Tibial nerve (tissue), 4 donors: Measurements from ENCODE around the gene ARSG. TPM values are rescaled to one million over a fixed set of nuclear protein-coding genes. Genes with fewer than 3 reads are reported as not detected.
A peak's percentile ranks its signal among the peaks of the same experiment; 100 is the strongest.
"Not testable (repeated sequence)": the region's sequence is repeated elsewhere in the genome, so short reads cannot be mapped to it uniquely, and the experiment has no call there.

Experiments
- DNase-seq, 2 donors: peaks; one replicate each; pipeline ENCODE4 v3.0.0-alpha.2; 2019; ENCODE audit warnings: low spot score in 2 of 2
- H3K27ac ChIP-seq, 4 donors: fragments of 200-600 bp; sonication (generic) in 3 of 4; one replicate each; pipeline ENCODE4 v1.5.1; 2017 to 2019; ENCODE audit warnings: mild to moderate bottlenecking in 1 of 4
- H3K27me3 ChIP-seq, 2 donors: fragments of 200-600 bp; sonication (generic) in 1 of 2; one replicate each; pipeline versions ENCODE4 v1.5.1 to v1.6.0; 2017 to 2019
- H3K36me3 ChIP-seq, 3 donors: fragments of 200-600 bp; sonication (generic); one replicate each; pipeline ENCODE4 v1.5.1; 2018 to 2019
- H3K4me1 ChIP-seq, 4 donors: fragments of 200-600 bp; sonication (generic) in 3 of 4; one replicate each; pipeline ENCODE4 v1.5.1; 2017 to 2019
- H3K4me3 ChIP-seq, 4 donors: fragments of 200-600 bp; sonication (generic) in 3 of 4; one replicate each; pipeline ENCODE4 v1.5.1; 2017 to 2019; ENCODE audit warnings: mild to moderate bottlenecking in 1 of 4, moderate library complexity in 1 of 4
- H3K9me3 ChIP-seq, 4 donors: fragments of 200-600 bp; sonication (generic) in 3 of 4; one replicate each; pipeline ENCODE4 v1.5.1; 2017 to 2019
- EP300 ChIP-seq, 2 donors: sonication (generic); formaldehyde crosslinking; IDR thresholded peaks; one replicate each; pipeline ENCODE4 v1.6.1; 2017; ENCODE audit warnings: antibody characterized with exemption in 2 of 2, mild to moderate bottlenecking in 1 of 2
- POLR2A ChIP-seq, 2 donors: fragments of 450-650 bp; IDR thresholded peaks; one replicate each; pipeline ENCODE4 v1.6.1; 2017; ENCODE audit warnings: antibody characterized with exemption in 2 of 2, mild to moderate bottlenecking in 2 of 2, moderate library complexity in 2 of 2
- WGBS, 2 donors: methylation state at CpG; one replicate each; pipeline ENCODE4 v1.1.5; 2018; 5-methylcytosine and 5-hydroxymethylcytosine counted together
- total RNA-seq, 4 donors: library from RNA; depleted of rRNA; stranded (reverse); fragments of >200 nt; gene quantifications; one replicate each; pipeline ENCODE4 v1.1.0, GENCODE V29; 2016
- TF ChIP-seq, protein P1 (sequence below), 5 experiments: fragments of 200-600 bp in 3 of 5; fragments of 450-650 bp in 2 of 5; sonication (generic) in 3 of 5; IDR thresholded peaks; one replicate each; pipeline ENCODE4 v1.5.1; 2016 to 2019; ENCODE audit warnings: antibody characterized with exemption in 5 of 5, mild to moderate bottlenecking in 3 of 5, moderate library complexity in 2 of 5

ARSG gene
- total RNA-seq, 4 donors from 2014 or later: 2.1 to 11.4 (median 4.1) TPM

DNA sequence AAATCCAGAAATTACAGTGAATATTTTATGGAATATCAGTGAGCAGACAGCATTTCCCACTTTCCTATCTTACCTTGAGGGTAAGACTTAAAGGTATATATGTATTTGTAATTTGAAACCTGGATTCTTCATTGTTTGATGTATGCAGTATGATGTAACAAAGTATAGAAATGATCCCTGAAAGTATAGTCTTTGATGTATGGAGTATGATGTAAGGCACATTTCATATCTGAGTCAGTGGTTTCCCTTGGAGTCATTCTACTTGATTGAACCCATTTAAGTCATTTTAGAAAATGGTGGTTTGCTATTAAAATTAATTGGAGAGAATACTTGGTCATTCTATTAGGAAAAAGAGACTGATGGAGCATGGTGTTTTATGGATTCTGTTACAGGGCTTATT lies 33.4 kb upstream of the ARSG start:
- no peaks in the 10 kb centered on the region for H3K27me3 ChIP-seq
- H3K4me1 ChIP-seq: peaks cover 0 to 16% (median 2%) of the 10 kb centered on the region in 4 donors
- DNase-seq: no peak
- no peak for TF ChIP-seq EP300 (IDR thresholded peaks at IDR 0.05)
- TF ChIP-seq, protein P1, sequence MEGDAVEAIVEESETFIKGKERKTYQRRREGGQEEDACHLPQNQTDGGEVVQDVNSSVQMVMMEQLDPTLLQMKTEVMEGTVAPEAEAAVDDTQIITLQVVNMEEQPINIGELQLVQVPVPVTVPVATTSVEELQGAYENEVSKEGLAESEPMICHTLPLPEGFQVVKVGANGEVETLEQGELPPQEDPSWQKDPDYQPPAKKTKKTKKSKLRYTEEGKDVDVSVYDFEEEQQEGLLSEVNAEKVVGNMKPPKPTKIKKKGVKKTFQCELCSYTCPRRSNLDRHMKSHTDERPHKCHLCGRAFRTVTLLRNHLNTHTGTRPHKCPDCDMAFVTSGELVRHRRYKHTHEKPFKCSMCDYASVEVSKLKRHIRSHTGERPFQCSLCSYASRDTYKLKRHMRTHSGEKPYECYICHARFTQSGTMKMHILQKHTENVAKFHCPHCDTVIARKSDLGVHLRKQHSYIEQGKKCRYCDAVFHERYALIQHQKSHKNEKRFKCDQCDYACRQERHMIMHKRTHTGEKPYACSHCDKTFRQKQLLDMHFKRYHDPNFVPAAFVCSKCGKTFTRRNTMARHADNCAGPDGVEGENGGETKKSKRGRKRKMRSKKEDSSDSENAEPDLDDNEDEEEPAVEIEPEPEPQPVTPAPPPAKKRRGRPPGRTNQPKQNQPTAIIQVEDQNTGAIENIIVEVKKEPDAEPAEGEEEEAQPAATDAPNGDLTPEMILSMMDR (IDR thresholded peaks at IDR 0.05): no peak
- no peak for TF ChIP-seq POLR2A (IDR thresholded peaks at IDR 0.05)
- H3K36me3 ChIP-seq: peaks cover 0 to 44% (median 0%) of the 10 kb centered on the region in 3 donors
- H3K9me3 ChIP-seq: no peaks in the 10 kb centered on the region
- no peak overlapping the region for H3K27ac ChIP-seq
- no peak overlapping the region for H3K4me3 ChIP-seq

GRCh38 chr17:68258890-68259647 lies 32.2 kb upstream of the ARSG start:
- peak in 1 of 2 donors; percentile 58 for TF ChIP-seq EP300 (IDR thresholded peaks at IDR 0.05)
- not testable (repeated sequence) for DNase-seq, H3K27me3 ChIP-seq, H3K9me3 ChIP-seq
- Histone ChIP-seq H3K36me3 (peaks cover 0 to 33% (median 0%) of the 10 kb centered on the region in 3 donors), H3K4me3 (peak overlapping the region in 2 of 4 donors; percentile 9 to 40), H3K27ac (peak overlapping the region in 3 of 4 donors; percentile 38 to 73 (median 70)), H3K4me1 (peaks cover 0 to 16% (median 2%) of the 10 kb centered on the region in 4 donors)
- WGBS, 2 donors: 22 to 26% methylated on average over 15 to 22 of the region's 44 CpGs

- not testable (repeated sequence) for H3K9me3 ChIP-seq, H3K27me3 ChIP-seq, DNase-seq
- peak overlapping the region in 1 of 4 donors; percentile 73 for H3K27ac ChIP-seq
- peak overlapping the region in 1 of 4 donors; percentile 40 for H3K4me3 ChIP-seq
- peaks cover 0 to 28% (median 0%) of the 10 kb centered on the region in 3 donors for H3K36me3 ChIP-seq
- peaks cover 0 to 16% (median 2%) of the 10 kb centered on the region in 4 donors for H3K4me1 ChIP-seq
- 52 to 71% methylated on average over 3 of the region's 3 CpGs for WGBS, 2 donors
Observed at GRCh38 chr17:68259648-68259951, 31.7 kb upstream of the ARSG start.

DNA sequence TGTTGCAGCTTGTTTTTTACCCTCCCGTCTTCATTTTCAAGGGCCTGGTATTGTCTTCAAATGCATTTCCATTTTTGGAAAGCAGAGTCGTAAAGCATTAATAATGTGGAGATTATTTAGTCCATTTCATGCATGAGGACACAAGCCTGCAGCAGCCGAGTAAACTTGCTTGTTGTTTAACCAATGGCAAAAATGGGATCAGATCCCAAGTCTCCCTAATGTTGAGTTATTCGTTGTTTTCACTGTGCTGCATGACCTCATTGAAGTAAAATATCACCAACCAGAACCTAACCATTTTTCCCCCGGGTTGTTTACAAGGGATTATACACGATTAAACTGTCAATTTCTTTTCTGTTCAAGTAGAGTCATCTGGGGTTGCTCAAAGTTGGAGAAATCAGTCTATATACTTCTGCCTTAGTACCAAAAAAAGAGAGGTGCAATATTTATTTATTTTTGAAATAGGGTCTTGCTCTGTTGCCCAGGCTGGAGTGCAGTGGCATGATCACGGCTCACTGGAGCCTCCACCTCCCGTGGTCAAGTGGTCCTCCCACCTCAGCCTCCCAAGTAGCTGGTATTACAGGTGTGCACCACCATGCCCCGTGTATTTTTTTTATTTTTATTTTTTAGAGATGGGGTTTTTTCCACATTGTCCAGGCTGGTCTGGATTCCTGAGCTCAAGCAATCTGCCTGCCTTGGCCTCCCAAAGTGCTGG lies 31.1 kb upstream of the ARSG start:
- H3K36me3 ChIP-seq: peaks cover 0 to 21% (median 0%) of the 10 kb centered on the region in 3 donors
- WGBS, 2 donors: 69% methylated on average over 9 of the region's 9 CpGs
- no peaks in the 10 kb centered on the region for H3K27me3 ChIP-seq
- H3K4me1 ChIP-seq: peaks cover 0 to 16% (median 2%) of the 10 kb centered on the region in 4 donors
- no peak overlapping the region for H3K4me3 ChIP-seq
- no peak for DNase-seq
- H3K9me3 ChIP-seq: no peaks in the 10 kb centered on the region
- no peak for TF ChIP-seq POLR2A (IDR thresholded peaks at IDR 0.05)
- TF ChIP-seq, protein P1 (IDR thresholded peaks at IDR 0.05): no peak
- H3K27ac ChIP-seq: peak overlapping the region in 2 of 4 donors; percentile 66 to 68

DNA sequence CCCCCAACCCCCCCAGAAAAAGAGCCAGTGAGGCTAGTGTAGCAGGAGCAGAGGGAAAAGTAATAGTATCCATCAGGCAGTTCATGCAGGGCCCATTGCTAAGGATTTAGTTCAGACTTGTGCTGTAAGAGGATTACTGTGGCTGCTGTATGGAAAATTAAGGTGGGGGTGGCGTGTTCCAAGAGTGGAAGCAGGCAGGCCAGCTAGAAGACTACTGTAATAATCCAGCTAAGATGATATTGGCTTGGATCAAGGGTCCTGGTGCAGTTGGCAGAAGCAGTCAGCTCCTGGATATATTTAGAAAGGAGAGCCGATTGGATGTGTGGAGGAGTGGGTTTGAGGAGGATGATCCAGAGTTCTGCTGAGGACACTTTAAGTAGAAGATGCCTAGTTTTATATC lies 28.8 kb upstream of the ARSG start:
- not testable (repeated sequence) for H3K27me3 ChIP-seq, H3K36me3 ChIP-seq, H3K27ac ChIP-seq, H3K4me3 ChIP-seq, H3K9me3 ChIP-seq, DNase-seq
- H3K4me1 ChIP-seq: peaks cover 0 to 16% (median 2%) of the 10 kb centered on the region in 4 donors
- WGBS, 2 donors: 51 to 58% methylated on average over 2 of the region's 2 CpGs

DNA sequence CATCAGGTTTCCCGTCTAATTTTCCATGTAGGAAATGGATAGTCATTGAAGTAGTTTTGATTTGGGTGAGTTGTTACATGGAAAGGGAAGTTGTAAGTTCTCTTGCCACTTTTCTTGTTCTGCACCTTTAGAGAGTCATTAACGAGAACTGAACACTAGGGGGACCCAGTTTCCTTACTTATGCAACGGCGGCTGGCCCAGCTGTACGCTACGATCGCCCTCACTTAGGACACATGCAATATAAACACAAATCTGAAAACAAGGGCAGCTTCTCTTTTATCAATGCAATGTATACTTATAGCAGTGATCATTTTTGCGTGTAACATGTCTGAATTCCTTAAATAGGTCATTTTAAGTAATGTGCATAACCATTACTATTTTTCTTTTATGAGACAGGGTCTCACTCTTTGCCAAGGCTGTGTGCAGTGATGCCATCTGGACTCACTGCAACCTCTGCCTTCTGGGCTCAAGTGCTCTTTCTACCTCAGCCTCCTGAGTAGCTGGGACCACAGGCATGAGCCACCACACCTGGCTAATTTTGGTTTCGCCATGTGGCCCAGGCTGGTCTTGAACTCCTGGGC lies 28.1 kb upstream of the ARSG start:
- TF ChIP-seq, protein P1 (IDR thresholded peaks at IDR 0.05): peak; percentile 32 to 81 (median 46)
- not testable (repeated sequence) for H3K4me3 ChIP-seq, H3K27ac ChIP-seq, H3K27me3 ChIP-seq, H3K9me3 ChIP-seq, H3K36me3 ChIP-seq
- DNase-seq: peak in 1 of 2 donors; percentile 64
- 10 to 11% methylated on average over 9 of the region's 9 CpGs for WGBS, 2 donors
- H3K4me1 ChIP-seq: peaks cover 0 to 16% (median 2%) of the 10 kb centered on the region in 4 donors

- 89 to 93% methylated on average over 2 of the region's 2 CpGs for WGBS, 2 donors
- not testable (repeated sequence) for H3K36me3 ChIP-seq
Observed at GRCh38 chr17:68265833-68266232, 25.5 kb upstream of the ARSG start.

More at GRCh38 chr17:68265833-68266232, 25.5 kb upstream of the ARSG start:
- H3K27ac ChIP-seq, H3K4me1 ChIP-seq, H3K27me3 ChIP-seq, DNase-seq, H3K9me3 ChIP-seq, H3K4me3 ChIP-seq: not testable (repeated sequence)
